ENCODE measurements around the gene B3GNT5. TPM values are rescaled to one million over a fixed set of nuclear protein-coding genes. Genes with fewer than 3 reads are reported as not detected.

B3GNT5 gene
- total RNA-seq, 1 experiment from 2014 or later: 25.3 TPM

GRCh38 chr3:183306798-183307671 lies 54.0 kb downstream of the B3GNT5 start:
- Histone ChIP-seq H3K27ac (ENCODE audit: low read depth, low read length, poor library complexity, severe bottlenecking) (no peak overlapping the region), H3K27me3 (replicated peaks; ENCODE audit: insufficient read depth, low read depth, low read length, poor library complexity) (no peaks in the 10 kb centered on the region), H3K36me3 (ENCODE audit: insufficient read depth, low read length, poor library complexity, severe bottlenecking) (no peaks in the 10 kb centered on the region), H3K9me3 (ENCODE audit: low read depth, low read length, poor library complexity, severe bottlenecking) (no peaks in the 10 kb centered on the region), H3K4me1 (ENCODE audit: insufficient read depth, low read length, poor library complexity, severe bottlenecking) (no peaks in the 10 kb centered on the region), H3K4me3 (ENCODE audit: low read depth, low read length, poor library complexity, severe bottlenecking) (no peak overlapping the region)
- DNase-seq (ENCODE audit: low spot score): peak; percentile 48
- intact Hi-C loops (cut with micrococcal nuclease; ENCODE audit: unreplicated experiment): no loop called here
- no peak for TF ChIP-seq EZH2 (IDR thresholded peaks at IDR 0.05; ENCODE audit: borderline replicate concordance, low read depth, low read length, poor library complexity, severe bottlenecking)
- no peak for TF ChIP-seq CTCF (conservative IDR thresholded peaks at IDR 0.05; ENCODE audit: low read depth, low read length)
- POLR2A ChIA-PET (ENCODE audit: low non-redundant PET): no interaction called here
- no TSS peak for BruUV-seq (replicated peaks)
- CTCF ChIA-PET: no interaction called here

GRCh38 chr3:183307749-183308148 lies 54.7 kb downstream of the B3GNT5 start:
- Histone ChIP-seq H3K9me3 (ENCODE audit: low read depth, low read length, poor library complexity, severe bottlenecking) (no peaks in the 10 kb centered on the region), H3K4me1 (ENCODE audit: insufficient read depth, low read length, poor library complexity, severe bottlenecking) (no peaks in the 10 kb centered on the region), H3K27ac (ENCODE audit: low read depth, low read length, poor library complexity, severe bottlenecking) (no peak overlapping the region), H3K27me3 (replicated peaks; ENCODE audit: insufficient read depth, low read depth, low read length, poor library complexity) (no peaks in the 10 kb centered on the region), H3K36me3 (ENCODE audit: insufficient read depth, low read length, poor library complexity, severe bottlenecking) (no peaks in the 10 kb centered on the region), H3K4me3 (ENCODE audit: low read depth, low read length, poor library complexity, severe bottlenecking) (no peak overlapping the region)
- POLR2A ChIA-PET (ENCODE audit: low non-redundant PET): no interaction called here
- no peak for DNase-seq (ENCODE audit: low spot score)
- TF ChIP-seq EZH2 (IDR thresholded peaks at IDR 0.05; ENCODE audit: borderline replicate concordance, low read depth, low read length, poor library complexity, severe bottlenecking) (no peak), CTCF (conservative IDR thresholded peaks at IDR 0.05; ENCODE audit: low read depth, low read length) (no peak)
- CTCF ChIA-PET: no interaction called here
- intact Hi-C loops (cut with micrococcal nuclease; ENCODE audit: unreplicated experiment): no loop called here
- BruUV-seq (replicated peaks): no TSS peak

- no peak for TF ChIP-seq EZH2 (IDR thresholded peaks at IDR 0.05; ENCODE audit: borderline replicate concordance, low read depth, low read length, poor library complexity, severe bottlenecking)
- no peak for TF ChIP-seq CTCF (conservative IDR thresholded peaks at IDR 0.05; ENCODE audit: low read depth, low read length)
- no peak overlapping the region for H3K27ac ChIP-seq (ENCODE audit: low read depth, low read length, poor library complexity, severe bottlenecking)
- ChIA-PET POLR2A (ENCODE audit: low non-redundant PET) (interaction anchor here (0.7 kb wide), 1 partner anchor 514 kb away, joined by 3 read pairs; no protein-coding TSS in a partner anchor), CTCF (no interaction called here)
- intact Hi-C loops (cut with micrococcal nuclease; ENCODE audit: unreplicated experiment): no loop called here
- H3K4me3 ChIP-seq (ENCODE audit: low read depth, low read length, poor library complexity, severe bottlenecking): no peak overlapping the region
- no peak for DNase-seq (ENCODE audit: low spot score)
- BruUV-seq (replicated peaks): no TSS peak
- H3K9me3 ChIP-seq (ENCODE audit: low read depth, low read length, poor library complexity, severe bottlenecking): no peaks in the 10 kb centered on the region
- H3K27me3 ChIP-seq (replicated peaks; ENCODE audit: insufficient read depth, low read depth, low read length, poor library complexity): no peaks in the 10 kb centered on the region
- H3K4me1 ChIP-seq (ENCODE audit: insufficient read depth, low read length, poor library complexity, severe bottlenecking): no peaks in the 10 kb centered on the region
- no peaks in the 10 kb centered on the region for H3K36me3 ChIP-seq (ENCODE audit: insufficient read depth, low read length, poor library complexity, severe bottlenecking)
Observed at GRCh38 chr3:183308751-183309150, 55.7 kb downstream of the B3GNT5 start.
